Trophoblast cell (in vitro differentiated cells and primary cell): ENCODE measurements around the gene FCRL3.

Source experiments
- DNase-seq, 2 donors: peaks; one replicate each; pipeline ENCODE4 v3.0.0-alpha.2; 2016
- H2AFZ ChIP-seq: 2 replicates; pipeline ENCODE4 v1.6.1; 2013; ENCODE audit warnings: low read length, moderate library complexity, mild to moderate bottlenecking; ENCODE audit not compliant: insufficient read depth, poor library complexity
- H2AK5ac ChIP-seq: 2 replicates; pipeline ENCODE4 v1.6.1; 2013; ENCODE audit warnings: mild to moderate bottlenecking, low read length
- H2BK120ac ChIP-seq: 2 replicates; pipeline ENCODE4 v1.6.1; 2013; ENCODE audit warnings: low read length, mild to moderate bottlenecking, moderate library complexity; ENCODE audit not compliant: insufficient read depth, poor library complexity
- H2BK12ac ChIP-seq: 2 replicates; pipeline ENCODE4 v1.6.1; 2013; ENCODE audit warnings: mild to moderate bottlenecking, low read length, moderate library complexity
- H2BK5ac ChIP-seq: 2 replicates; pipeline ENCODE4 v1.6.1; 2013; ENCODE audit warnings: low read length, low read depth, moderate library complexity, mild to moderate bottlenecking; ENCODE audit not compliant: poor library complexity
- H3K14ac ChIP-seq: 2 replicates; pipeline ENCODE4 v1.6.1; 2013; ENCODE audit warnings: mild to moderate bottlenecking, low read length
- H3K18ac ChIP-seq: 2 replicates; pipeline ENCODE4 v1.6.1; 2013; ENCODE audit warnings: mild to moderate bottlenecking, low read length
- H3K23ac ChIP-seq: 2 replicates; pipeline ENCODE4 v1.6.1; 2013; ENCODE audit warnings: low read length
- H3K27ac ChIP-seq: 2 replicates; pipeline ENCODE4 v1.5.1; 2013; ENCODE audit warnings: low read depth, mild to moderate bottlenecking, inconsistent platforms, low read length, moderate library complexity
- H3K27me3 ChIP-seq: 2 replicates; pipeline ENCODE4 v1.6.1; 2013; ENCODE audit warnings: inconsistent platforms, mild to moderate bottlenecking, low read length, moderate library complexity; ENCODE audit not compliant: insufficient read depth
- H3K36me3 ChIP-seq, 2 experiments: 1 replicate in 1 of 2; 2 replicates in 1 of 2; pipeline ENCODE4 v1.6.1; 2013; ENCODE audit warnings: low read length in 2 of 2, mild to moderate bottlenecking in 2 of 2, moderate library complexity in 1 of 2; ENCODE audit not compliant: insufficient read depth in 2 of 2, control insufficient read depth in 1 of 2
- H3K4ac ChIP-seq: 2 replicates; pipeline ENCODE4 v1.6.1; 2013; ENCODE audit warnings: low read depth, mild to moderate bottlenecking, low read length, moderate library complexity
- H3K4me1 ChIP-seq, 2 experiments: 1 replicate in 1 of 2; 2 replicates in 1 of 2; pipeline ENCODE4 v1.6.1; 2013; ENCODE audit warnings: low read length in 2 of 2, mild to moderate bottlenecking in 2 of 2, moderate library complexity in 1 of 2; ENCODE audit not compliant: insufficient read depth in 2 of 2, control insufficient read depth in 1 of 2
- H3K4me2 ChIP-seq: 2 replicates; pipeline ENCODE4 v1.6.1; 2013; ENCODE audit warnings: inconsistent platforms, mild to moderate bottlenecking, low read length, moderate library complexity
- H3K4me3 ChIP-seq: 2 replicates; pipeline ENCODE4 v1.5.1; 2013; ENCODE audit warnings: mild to moderate bottlenecking, low read depth, low read length, inconsistent platforms
- H3K79me1 ChIP-seq: one replicate; pipeline ENCODE4 v1.6.1; 2013; ENCODE audit warnings: low read length
- H3K79me2 ChIP-seq: 2 replicates; pipeline ENCODE4 v1.6.1; 2013; ENCODE audit warnings: low read length, mild to moderate bottlenecking; ENCODE audit not compliant: control insufficient read depth, insufficient read depth, poor library complexity
- H3K9ac ChIP-seq: 2 replicates; pipeline ENCODE4 v1.6.1; 2013; ENCODE audit warnings: mild to moderate bottlenecking, low read length
- H3K9me3 ChIP-seq: 2 replicates; pipeline ENCODE4 v1.6.1; 2013; ENCODE audit warnings: low read depth, mild to moderate bottlenecking, control low read depth, inconsistent platforms, low read length; ENCODE audit not compliant: insufficient read depth
- H4K12ac ChIP-seq: 2 replicates; pipeline ENCODE4 v1.6.1; 2013; ENCODE audit warnings: low read depth, mild to moderate bottlenecking, low read length, moderate library complexity
- H4K8ac ChIP-seq: 2 replicates; pipeline ENCODE4 v1.6.1; 2013; ENCODE audit warnings: low read depth, mild to moderate bottlenecking, low read length, moderate library complexity
- H4K91ac ChIP-seq: one replicate; pipeline ENCODE4 v1.6.1; 2013; ENCODE audit warnings: low read depth, mild to moderate bottlenecking, low read length, moderate library complexity
- WGBS: extraction: QIAGEN DNeasy Blood & Tissue Kit; methylation state at CpG from one replicate; pipeline ENCODE4 v1.1.7; 2013; ENCODE audit warnings: missing lambda C conversion rate; ENCODE audit not compliant: insufficient read length, insufficient coverage; ENCODE audit errors: extremely low coverage; 5-methylcytosine and 5-hydroxymethylcytosine counted together

The FCRL3 gene

GRCh38 chr1:157646144-157646543 is 54.4 kb downstream of the FCRL3 start:
- Histone ChIP-seq H3K4me3 (no peak overlapping the region), H3K79me1 (no peaks in the 10 kb centered on the region), H2AK5ac (no peak overlapping the region), H3K79me2 (no peaks in the 10 kb centered on the region), H3K18ac (no peak overlapping the region), H3K36me3 (no peaks in the 10 kb centered on the region), H4K91ac (no peak overlapping the region), H3K9me3 (no peaks in the 10 kb centered on the region), H3K4ac (no peak overlapping the region), H2BK5ac (no peak overlapping the region), H3K9ac (no peak overlapping the region), H2AFZ (no peak overlapping the region), H2BK12ac (no peak overlapping the region), H4K8ac (no peak overlapping the region), H3K14ac (no peak overlapping the region), H3K4me2 (no peak overlapping the region), H2BK120ac (no peak overlapping the region), H4K12ac (no peak overlapping the region), H3K27me3 (no peaks in the 10 kb centered on the region), H3K23ac (no peak overlapping the region), H3K27ac (no peak overlapping the region), H3K4me1 (no peaks in the 10 kb centered on the region)
- DNase-seq: no peak

- Histone ChIP-seq H3K14ac (no peak overlapping the region), H4K12ac (no peak overlapping the region), H3K23ac (no peak overlapping the region), H3K79me1 (no peaks in the 10 kb centered on the region), H3K4ac (no peak overlapping the region), H3K27me3 (no peaks in the 10 kb centered on the region), H3K18ac (no peak overlapping the region), H3K9me3 (no peaks in the 10 kb centered on the region), H2BK5ac (no peak overlapping the region), H3K4me3 (no peak overlapping the region), H3K4me2 (no peak overlapping the region), H3K9ac (no peak overlapping the region), H2BK120ac (no peak overlapping the region), H3K27ac (no peak overlapping the region), H2BK12ac (no peak overlapping the region), H2AFZ (no peak overlapping the region), H3K36me3 (no peaks in the 10 kb centered on the region), H2AK5ac (no peak overlapping the region), H3K79me2 (no peaks in the 10 kb centered on the region), H4K8ac (no peak overlapping the region), H3K4me1 (no peaks in the 10 kb centered on the region), H4K91ac (no peak overlapping the region)
- no CpG with 5 or more reads among the region's 2 CpGs for WGBS
- DNase-seq: no peak
These were observed 59.4 kb downstream of the FCRL3 start for GRCh38 chr1:157641177-157641576.

GRCh38 chr1:157639800-157640199 is 60.8 kb downstream of the FCRL3 start:
- Histone ChIP-seq H3K79me1 (no peaks in the 10 kb centered on the region), H3K4ac (no peak overlapping the region), H3K18ac (no peak overlapping the region), H3K4me3 (no peak overlapping the region), H4K12ac (no peak overlapping the region), H2BK5ac (no peak overlapping the region), H2BK12ac (no peak overlapping the region), H4K8ac (no peak overlapping the region), H3K79me2 (no peaks in the 10 kb centered on the region), H3K27ac (no peak overlapping the region), H2BK120ac (no peak overlapping the region), H2AK5ac (no peak overlapping the region), H3K36me3 (no peaks in the 10 kb centered on the region), H3K4me2 (no peak overlapping the region), H3K23ac (no peak overlapping the region), H2AFZ (no peak overlapping the region), H3K27me3 (no peaks in the 10 kb centered on the region), H3K4me1 (no peaks in the 10 kb centered on the region), H3K14ac (no peak overlapping the region), H4K91ac (no peak overlapping the region), H3K9me3 (no peaks in the 10 kb centered on the region), H3K9ac (no peak overlapping the region)
- no CpG with 5 or more reads among the region's 4 CpGs for WGBS
- no peak for DNase-seq

- no peak overlapping the region for H3K4me3 ChIP-seq
- H3K79me1 ChIP-seq: no peaks in the 10 kb centered on the region
- H3K79me2 ChIP-seq: no peaks in the 10 kb centered on the region
- H3K9ac ChIP-seq: no peak overlapping the region
- no peak overlapping the region for H4K8ac ChIP-seq
- no peak overlapping the region for H3K27ac ChIP-seq
- H2AK5ac ChIP-seq: no peak overlapping the region
- WGBS: no CpG with 5 or more reads among the region's 1 CpG
- no peak overlapping the region for H2BK120ac ChIP-seq
- H3K36me3 ChIP-seq: no peaks in the 10 kb centered on the region
- no peaks in the 10 kb centered on the region for H3K27me3 ChIP-seq
- H2BK5ac ChIP-seq: no peak overlapping the region
- no peak overlapping the region for H3K4ac ChIP-seq
- no peak overlapping the region for H4K91ac ChIP-seq
- H2BK12ac ChIP-seq: no peak overlapping the region
- no peaks in the 10 kb centered on the region for H3K9me3 ChIP-seq
- no peaks in the 10 kb centered on the region for H3K4me1 ChIP-seq
- no peak overlapping the region for H3K14ac ChIP-seq
- no peak for DNase-seq
- H3K4me2 ChIP-seq: no peak overlapping the region
- H3K18ac ChIP-seq: no peak overlapping the region
- no peak overlapping the region for H3K23ac ChIP-seq
- H4K12ac ChIP-seq: no peak overlapping the region
- no peak overlapping the region for H2AFZ ChIP-seq
These were observed 71.8 kb downstream of the FCRL3 start for GRCh38 chr1:157628773-157629172.
